GOT3 (cell line): ENCODE results near the gene BRF1.

Experiments
- DNase-seq: peaks from one replicate; lab custom pipeline; 2025; ENCODE audit warnings: mixed read lengths; lab: John Stamatoyannopoulos, UW

BRF1 gene

GRCh38 chr14:105173901-105174894 lies 126.6 kb downstream of the BRF1 start:
- DNase-seq: no peak

DNA sequence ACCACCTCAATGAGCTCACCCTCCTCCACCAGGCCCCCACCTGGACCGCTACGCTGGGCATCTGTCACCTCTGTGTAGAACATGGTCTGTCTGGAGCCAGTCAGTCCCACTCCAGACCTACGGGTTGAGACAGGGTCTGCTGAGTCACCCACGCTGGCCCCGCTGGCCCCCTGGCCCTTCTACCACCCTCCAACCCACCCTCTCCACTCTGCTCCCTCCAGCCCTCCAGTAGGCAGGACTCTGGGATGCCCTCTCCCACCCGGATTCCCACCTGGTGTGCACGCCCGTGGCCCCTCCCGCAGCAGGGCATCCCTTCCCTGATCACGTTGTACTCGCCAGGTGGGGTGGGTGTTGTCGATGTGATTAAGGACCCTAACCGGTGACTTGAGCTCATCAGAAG lies 127.7 kb downstream of the BRF1 start:
- no peak for DNase-seq

DNA sequence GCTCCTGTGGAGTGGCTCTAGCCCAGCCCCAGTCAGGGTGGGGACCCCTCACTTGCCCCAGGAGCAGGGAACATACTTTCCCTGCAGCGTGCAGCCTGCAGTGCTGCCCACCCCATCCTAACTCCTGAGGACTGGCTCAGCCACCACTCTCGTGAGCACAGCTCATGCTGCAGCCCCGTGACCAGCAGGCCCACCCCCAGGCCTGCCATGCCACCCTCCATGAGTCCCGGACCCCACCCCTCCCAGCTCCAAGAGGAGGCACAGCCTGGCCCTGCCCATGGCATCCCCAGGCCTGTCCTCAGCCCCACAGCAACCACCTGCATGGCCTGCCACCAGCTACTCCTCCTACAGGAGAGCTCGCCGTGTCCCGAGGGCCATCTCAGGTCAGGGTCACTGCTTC lies 128.3 kb downstream of the BRF1 start:
- DNase-seq: no peak

DNA sequence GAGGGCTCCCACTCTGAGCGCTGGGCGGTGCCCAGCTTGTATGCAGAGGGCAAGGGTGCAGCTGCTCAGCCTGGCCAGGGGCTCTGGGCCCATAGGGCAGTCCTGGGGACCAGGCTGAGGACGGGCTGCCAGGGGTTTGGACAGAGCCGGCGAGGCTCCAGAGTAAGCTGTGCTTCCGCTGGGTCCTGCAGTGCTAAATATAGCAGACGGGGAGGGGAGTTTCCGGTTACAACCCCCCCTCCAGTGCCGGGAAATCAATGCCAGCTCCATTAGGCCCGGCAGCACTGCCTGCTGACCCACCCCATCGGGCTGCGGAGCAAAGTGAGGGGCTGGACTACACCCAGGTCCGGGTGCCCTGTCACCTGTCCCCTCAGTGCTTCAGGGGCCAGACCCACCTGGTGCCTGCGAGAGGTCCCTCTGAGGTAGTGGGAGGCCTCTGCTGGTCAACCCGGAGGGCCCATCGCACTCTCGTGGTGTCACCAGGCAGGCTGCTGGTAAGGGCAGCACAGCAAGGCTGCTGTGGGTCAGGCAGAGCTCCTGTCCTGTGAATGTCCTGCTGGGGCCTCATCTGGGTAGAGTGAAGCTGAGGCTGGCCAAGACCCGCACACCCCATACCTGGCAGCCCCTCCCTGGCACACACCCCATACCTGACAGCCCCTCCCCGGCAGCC lies 129.7 kb downstream of the BRF1 start:
- no peak for DNase-seq

GRCh38 chr14:105169776-105170655 lies 130.8 kb downstream of the BRF1 start:
- DNase-seq: no peak

GRCh38 chr14:105168979-105169507 lies 131.8 kb downstream of the BRF1 start:
- no peak for DNase-seq

DNA sequence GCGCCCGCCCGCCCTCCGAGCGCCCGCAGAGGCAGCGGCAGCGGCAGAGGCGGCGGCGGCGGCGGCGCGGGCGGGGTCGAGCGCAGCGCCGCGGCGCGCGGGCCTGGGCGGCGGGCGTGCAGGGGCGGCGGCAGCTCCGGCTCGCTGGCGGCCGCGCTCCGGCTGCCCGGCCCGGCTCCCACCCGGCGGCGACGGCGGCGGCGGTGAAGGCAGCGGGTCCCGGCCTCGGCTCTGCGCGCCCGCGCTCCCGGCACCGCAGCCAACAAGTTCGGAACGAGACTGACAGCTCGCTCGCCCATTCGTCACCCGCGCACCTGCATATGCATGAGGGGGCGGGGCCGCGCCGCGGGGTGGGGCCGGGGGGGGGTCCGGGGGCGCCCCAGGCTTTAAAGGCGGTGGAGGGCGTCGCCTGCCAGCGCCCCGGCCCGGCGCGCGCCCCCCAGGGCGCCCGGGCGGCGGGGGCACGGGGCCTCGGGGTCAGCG lies 132.3 kb downstream of the BRF1 start, which contains the start of gene JAG2:
Gene JAG2 (minus strand): TSS at position 281 of the 483 bp plus-strand sequence. CDS start 356 bp downstream, outside the sequence.
- no peak for DNase-seq

DNA sequence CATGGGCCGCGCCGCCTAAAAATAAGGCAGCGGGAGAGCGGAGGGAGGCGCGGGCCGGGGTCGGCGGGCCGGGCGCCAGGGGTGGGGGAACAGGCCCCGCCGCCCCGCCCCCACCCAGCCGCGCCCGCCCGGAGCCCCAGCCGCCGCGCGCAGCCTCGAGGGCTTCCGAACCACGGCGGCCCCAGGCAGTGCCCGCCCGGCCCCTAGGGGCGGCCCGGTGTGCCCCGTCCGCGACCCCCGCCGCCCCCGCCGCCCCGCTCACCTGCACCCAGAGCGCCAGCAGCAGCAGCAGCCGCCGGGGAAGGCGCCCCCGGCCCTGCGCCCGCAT lies 132.7 kb downstream of the BRF1 start:
- DNase-seq: no peak

DNA sequence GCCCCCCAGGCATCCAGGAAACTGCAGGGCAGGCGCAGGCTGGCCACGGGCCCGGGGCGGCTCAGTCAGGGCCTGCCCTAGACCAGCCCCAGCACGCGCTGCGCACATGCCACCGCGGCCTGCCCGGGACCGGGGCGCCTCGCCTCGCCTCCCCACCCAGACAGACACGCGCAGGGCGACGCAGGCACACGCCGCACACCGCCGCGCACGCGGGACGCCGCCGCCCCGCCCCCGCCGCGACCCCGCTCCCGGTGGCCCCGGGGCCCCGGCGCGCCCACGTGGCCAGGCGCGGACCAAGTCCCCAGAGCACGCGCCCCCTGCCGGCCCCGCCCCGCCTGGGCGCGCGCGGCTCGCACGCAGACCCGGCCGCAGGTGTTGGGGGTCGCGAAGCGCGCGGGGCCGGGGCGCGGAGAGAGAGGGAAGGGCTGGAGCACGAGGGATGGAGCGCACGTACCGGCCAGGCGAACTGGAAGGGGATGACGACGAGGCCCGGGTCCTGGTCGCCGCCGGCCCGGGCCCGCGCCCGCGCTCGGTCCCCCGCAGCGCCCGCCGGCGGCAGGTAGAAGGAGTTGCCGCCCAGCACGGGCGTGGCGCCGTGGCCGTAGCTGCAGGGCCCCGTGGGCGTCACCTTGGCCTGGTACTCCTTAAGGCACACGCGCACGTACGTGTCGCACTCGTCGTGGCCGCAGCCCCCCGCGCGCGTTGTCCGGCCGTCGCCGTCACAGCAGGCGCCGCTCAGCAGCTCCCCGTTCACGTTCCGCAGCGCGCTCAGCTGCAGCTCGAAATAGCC lies 133.3 kb downstream of the BRF1 start:
- DNase-seq: no peak

DNA sequence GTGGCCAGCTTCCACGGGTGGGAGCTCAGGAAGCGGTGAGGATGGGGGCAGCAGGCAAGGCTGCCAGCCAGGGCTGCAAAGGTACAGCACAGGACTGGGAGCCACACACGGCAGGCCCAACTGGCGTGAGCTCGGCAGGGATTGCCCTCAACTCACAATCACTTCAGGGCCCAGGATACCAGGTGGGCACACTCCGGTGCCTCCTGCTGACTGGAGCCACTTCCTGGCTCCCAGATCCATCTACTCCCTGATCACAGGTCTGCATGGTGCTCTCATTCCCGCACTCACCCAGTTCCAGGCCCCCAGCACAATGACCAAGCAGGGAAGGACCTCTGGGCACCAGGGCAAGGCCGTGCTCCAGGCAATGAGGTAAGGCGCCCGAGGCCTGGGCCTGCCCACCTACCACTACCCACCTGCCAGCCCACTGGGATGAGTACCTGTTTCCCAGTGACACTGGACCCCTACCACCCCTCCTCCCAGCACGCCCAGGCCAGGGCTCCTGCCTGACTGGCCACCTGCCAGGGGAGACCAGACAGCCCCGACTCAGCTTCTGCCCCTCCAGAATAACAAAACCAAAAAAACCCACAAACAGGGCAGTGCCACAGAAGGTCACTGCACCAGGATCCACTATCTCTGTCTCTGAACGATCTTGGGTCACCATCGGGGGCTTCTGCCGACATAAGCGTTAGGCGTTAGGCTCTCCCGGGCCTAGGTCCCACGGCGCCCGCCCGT lies 134.1 kb downstream of the BRF1 start:
- DNase-seq: no peak

DNA sequence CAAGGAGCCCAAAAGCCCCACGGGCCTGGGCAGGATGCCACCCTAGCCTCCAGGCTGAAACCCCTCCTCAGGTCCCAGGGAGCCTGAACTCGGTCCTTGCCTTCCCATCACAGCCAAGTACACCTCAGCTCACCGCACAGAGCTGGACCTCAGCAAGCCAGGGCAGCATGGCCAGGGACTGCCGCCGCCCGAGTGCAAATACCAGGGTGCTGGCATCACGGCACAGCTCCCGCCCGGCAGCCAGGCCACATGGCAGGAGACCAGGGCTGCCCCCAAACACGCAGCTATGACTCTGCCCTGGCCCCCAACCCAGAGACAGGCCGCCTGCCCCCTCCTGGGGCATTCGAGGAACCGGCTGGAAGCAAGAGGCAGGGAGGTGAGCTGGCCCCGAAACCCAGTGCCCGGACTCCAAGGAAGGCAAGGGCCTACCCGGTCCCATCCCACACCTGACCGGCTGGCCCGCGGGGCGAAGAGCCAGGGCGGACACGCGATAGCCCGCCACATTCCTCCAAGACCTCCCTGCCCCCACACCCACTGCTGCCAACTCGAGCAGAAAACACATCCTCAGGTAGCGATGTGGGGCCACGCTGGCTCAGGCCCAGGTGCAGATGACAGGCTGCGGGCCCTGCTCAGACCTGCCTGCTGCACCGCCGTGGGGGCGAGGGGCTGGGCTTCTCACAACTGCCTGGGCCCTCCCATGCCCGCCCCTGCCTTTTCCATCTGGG lies 134.9 kb downstream of the BRF1 start:
- DNase-seq: no peak

GRCh38 chr14:105165134-105165704 lies 135.6 kb downstream of the BRF1 start:
- DNase-seq: no peak

GRCh38 chr14:105163040-105163742 lies 137.6 kb downstream of the BRF1 start:
- DNase-seq: no peak

- no peak for DNase-seq
Observed at GRCh38 chr14:105162669-105162979, 138.2 kb downstream of the BRF1 start.

GRCh38 chr14:105161964-105162668 lies 138.7 kb downstream of the BRF1 start:
- DNase-seq: no peak

DNA sequence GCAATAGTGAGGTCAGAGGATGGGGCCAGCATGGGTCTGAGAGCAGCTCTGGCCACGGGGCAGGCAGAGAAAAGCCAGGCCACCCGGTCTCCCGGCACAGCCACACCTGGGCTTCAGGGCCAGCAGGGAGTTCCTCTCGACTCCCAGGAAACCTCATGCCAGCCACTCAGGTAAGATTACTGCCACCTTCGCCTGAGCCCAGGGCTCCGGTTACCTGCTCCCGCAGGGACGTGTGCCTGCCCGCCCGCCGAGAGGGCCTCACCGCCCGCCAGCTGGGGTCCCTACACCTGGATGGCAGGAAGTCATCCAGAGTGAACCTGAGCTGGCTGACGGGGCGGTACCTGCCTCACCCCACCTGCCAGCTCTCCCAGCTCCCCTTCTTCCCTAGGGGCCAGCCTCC lies 139.5 kb downstream of the BRF1 start:
- no peak for DNase-seq

- no peak for DNase-seq
Observed at GRCh38 chr14:105160776-105161175, 140.0 kb downstream of the BRF1 start.

- no peak for DNase-seq
Observed at GRCh38 chr14:105159344-105159743, 141.5 kb downstream of the BRF1 start.
